Breast epithelium (tissue), 3 donors: ENCODE data around the gene PTCD2.

Source experiments
- CTCF ChIP-seq, 3 donors: fragments of 450-650 bp; IDR thresholded peaks; one replicate each; pipeline ENCODE4 v1.5.1; 2016 to 2017; ENCODE audit warnings: antibody characterized with exemption in 3 of 3, mild to moderate bottlenecking in 3 of 3, moderate library complexity in 3 of 3
- POLR2A ChIP-seq: fragments of 450-650 bp; IDR thresholded peaks from one replicate; pipeline ENCODE4 v1.6.1; 2016; ENCODE audit warnings: antibody characterized with exemption, mild to moderate bottlenecking, moderate library complexity

- TF ChIP-seq CTCF (IDR thresholded peaks at IDR 0.05) (no peak), POLR2A (no peak)
Observed at GRCh38 chr5:72388646-72389045, 68.5 kb downstream of the PTCD2 start.
